GM12874 (cell line): Measurements from ENCODE around the gene LRMDA.

Source experiments
- CTCF ChIP-seq: IDR thresholded peaks from 2 replicates; pipeline ENCODE4 v1.5.1; 2011; ENCODE audit warnings: low read depth, mild to moderate bottlenecking, control low read depth, low read length, moderate library complexity; ENCODE audit not compliant: insufficient read depth

LRMDA gene

GRCh38 chr10:76318211-76318610, 886.8 kb downstream of the LRMDA start:
- TF ChIP-seq CTCF: no peak

GRCh38 chr10:76319661-76320060, 888.2 kb downstream of the LRMDA start:
- TF ChIP-seq CTCF: no peak

- no peak for TF ChIP-seq CTCF
These were observed 892.9 kb downstream of the LRMDA start for GRCh38 chr10:76324283-76324682.

- TF ChIP-seq CTCF: no peak
These were observed 896.0 kb downstream of the LRMDA start for GRCh38 chr10:76327441-76327840.

GRCh38 chr10:76328348-76328747, 896.9 kb downstream of the LRMDA start:
- no peak for TF ChIP-seq CTCF

- no peak for TF ChIP-seq CTCF
These were observed 898.6 kb downstream of the LRMDA start for GRCh38 chr10:76329891-76330575.

- TF ChIP-seq CTCF: no peak
These were observed 900.3 kb downstream of the LRMDA start for GRCh38 chr10:76331742-76332141.

GRCh38 chr10:76333326-76333725, 901.9 kb downstream of the LRMDA start:
- no peak for TF ChIP-seq CTCF
